Fibroblast of lung (primary cell): Measurements from ENCODE around the gene SRL. TPM values are rescaled to one million over a fixed set of nuclear protein-coding genes. Genes with fewer than 3 reads are reported as not detected.

Experiments used
- DNase-seq, 2 donors: peaks; one replicate each; pipeline versions ENCODE4 v3.0.0 to v3.0.0-alpha.2; 2010; ENCODE audit warnings: low read depth in 2 of 2
- H2AFZ ChIP-seq: 2 replicates; pipeline ENCODE4 v1.5.1; 2012; ENCODE audit warnings: low read length, control low read depth, inconsistent platforms
- H3K27ac ChIP-seq: 2 replicates; pipeline ENCODE4 v1.5.1; 2011; ENCODE audit warnings: low read length, control low read depth; ENCODE audit not compliant: insufficient read depth
- H3K27me3 ChIP-seq: 2 replicates; pipeline ENCODE4 v1.5.1; 2011; ENCODE audit warnings: mild to moderate bottlenecking, low read length; ENCODE audit not compliant: control insufficient read depth, insufficient read depth
- H3K36me3 ChIP-seq: 2 replicates; pipeline ENCODE4 v1.5.1; 2011; ENCODE audit warnings: low read length; ENCODE audit not compliant: control insufficient read depth, insufficient read depth
- H3K4me1 ChIP-seq: 2 replicates; pipeline ENCODE4 v1.5.1; 2011; ENCODE audit warnings: low read length; ENCODE audit not compliant: control insufficient read depth, insufficient read depth; ENCODE audit errors: extremely low read depth
- H3K4me2 ChIP-seq: 2 replicates; pipeline ENCODE4 v1.5.1; 2011; ENCODE audit warnings: low read length, control low read depth; ENCODE audit not compliant: insufficient read depth; ENCODE audit errors: extremely low read depth
- H3K4me3 ChIP-seq, 4 experiments: fragments of 200-600 bp in 1 of 4; sonication (generic) in 1 of 4; replicated peaks in 1 of 4; 2 replicates each; pipeline ENCODE4 v1.5.1; 2011 to 2016; ENCODE audit warnings: low read length in 4 of 4, low read depth in 3 of 4, mild to moderate bottlenecking in 3 of 4, control low read depth in 2 of 4, inconsistent platforms in 1 of 4, mixed read lengths in 1 of 4; ENCODE audit not compliant: insufficient read depth in 1 of 4; ENCODE audit errors: control extremely low read depth in 1 of 4
- H3K79me2 ChIP-seq: 2 replicates; pipeline ENCODE4 v1.5.1; 2012; ENCODE audit warnings: mild to moderate bottlenecking, low read length, inconsistent platforms; ENCODE audit not compliant: control insufficient read depth, insufficient read depth
- H3K9ac ChIP-seq: 2 replicates; pipeline ENCODE4 v1.5.1; 2011; ENCODE audit warnings: mild to moderate bottlenecking, low read length, control low read depth; ENCODE audit not compliant: insufficient read depth
- H3K9me3 ChIP-seq: 2 replicates; pipeline ENCODE4 v1.5.1; 2012; ENCODE audit warnings: low read depth, low read length; ENCODE audit not compliant: control insufficient read depth, insufficient read depth
- H4K20me1 ChIP-seq: 2 replicates; pipeline ENCODE4 v1.5.1; 2011; ENCODE audit warnings: low read length; ENCODE audit not compliant: control insufficient read depth, insufficient read depth; ENCODE audit errors: extremely low read depth
- EZH2 ChIP-seq: IDR thresholded peaks from 2 replicates; pipeline ENCODE4 v1.5.1; 2012; ENCODE audit warnings: low read length, control low read depth, mild to moderate bottlenecking; ENCODE audit errors: missing control alignments
- polyA plus RNA-seq, 2 donors: library from polyadenylated mRNA; depleted of rRNA in 1 of 2; stranded (reverse) in 1 of 2; unstranded in 1 of 2; fragments of >200 nt; gene quantifications; 2 replicates each; pipeline ENCODE4 v1.2.1, GENCODE V29; 2011 to 2012; ENCODE audit warnings: missing spikeins in 1 of 2
- total RNA-seq: library from RNA; depleted of rRNA; stranded (reverse); fragments of >200 nt; gene quantifications from 2 replicates; pipeline ENCODE4 v1.2.1, GENCODE V29; 2014
- TF ChIP-seq, protein P1 (sequence below), 2 donors: IDR thresholded peaks in 1 of 2; conservative IDR thresholded peaks in 1 of 2; 1 replicate in 1 of 2; 2 replicates in 1 of 2; pipeline ENCODE4 v1.5.1; 2011 to 2012; ENCODE audit warnings: low read length in 2 of 2, control low read depth in 1 of 2, inconsistent platforms in 1 of 2, low read depth in 1 of 2, mild to moderate bottlenecking in 1 of 2

Gene SRL
- total and polyA plus RNA-seq, 2 donors (not counting 1 experiment from before 2014, with no cell fraction given): 0.07 to 0.17 TPM

DNA sequence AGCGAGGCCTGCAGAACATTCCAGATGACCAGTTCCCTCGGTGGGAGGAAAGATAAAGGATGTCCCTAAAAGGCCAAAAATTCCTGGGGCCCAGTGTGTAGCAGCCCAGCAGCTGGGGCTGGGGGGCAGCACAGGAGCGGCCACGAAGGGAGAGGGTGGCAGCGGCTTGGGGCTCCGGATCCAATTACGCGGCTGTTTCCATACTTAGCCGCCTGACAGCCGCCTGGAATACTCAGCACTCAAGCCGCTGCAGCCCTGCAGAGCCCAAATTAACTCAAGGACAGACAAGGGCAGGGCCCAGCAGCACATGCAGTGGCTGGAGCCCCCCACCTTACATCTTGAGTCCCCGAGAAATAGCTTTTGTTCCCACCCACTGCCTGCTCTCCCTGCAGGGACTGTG lies 1.3 kb downstream of the SRL start:
- Histone ChIP-seq H3K79me2 (no peaks in the 10 kb centered on the region), H3K4me1 (no peaks in the 10 kb centered on the region), H3K27ac (no peak overlapping the region), H4K20me1 (no peaks in the 10 kb centered on the region), H3K4me2 (no peak overlapping the region), H2AFZ (no peak overlapping the region), H3K4me3 (no peak overlapping the region), H3K27me3 (no peaks in the 10 kb centered on the region), H3K36me3 (no peaks in the 10 kb centered on the region), H3K9ac (no peak overlapping the region), H3K9me3 (no peaks in the 10 kb centered on the region)
- DNase-seq: no peak
- TF ChIP-seq, protein P1, sequence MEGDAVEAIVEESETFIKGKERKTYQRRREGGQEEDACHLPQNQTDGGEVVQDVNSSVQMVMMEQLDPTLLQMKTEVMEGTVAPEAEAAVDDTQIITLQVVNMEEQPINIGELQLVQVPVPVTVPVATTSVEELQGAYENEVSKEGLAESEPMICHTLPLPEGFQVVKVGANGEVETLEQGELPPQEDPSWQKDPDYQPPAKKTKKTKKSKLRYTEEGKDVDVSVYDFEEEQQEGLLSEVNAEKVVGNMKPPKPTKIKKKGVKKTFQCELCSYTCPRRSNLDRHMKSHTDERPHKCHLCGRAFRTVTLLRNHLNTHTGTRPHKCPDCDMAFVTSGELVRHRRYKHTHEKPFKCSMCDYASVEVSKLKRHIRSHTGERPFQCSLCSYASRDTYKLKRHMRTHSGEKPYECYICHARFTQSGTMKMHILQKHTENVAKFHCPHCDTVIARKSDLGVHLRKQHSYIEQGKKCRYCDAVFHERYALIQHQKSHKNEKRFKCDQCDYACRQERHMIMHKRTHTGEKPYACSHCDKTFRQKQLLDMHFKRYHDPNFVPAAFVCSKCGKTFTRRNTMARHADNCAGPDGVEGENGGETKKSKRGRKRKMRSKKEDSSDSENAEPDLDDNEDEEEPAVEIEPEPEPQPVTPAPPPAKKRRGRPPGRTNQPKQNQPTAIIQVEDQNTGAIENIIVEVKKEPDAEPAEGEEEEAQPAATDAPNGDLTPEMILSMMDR (conservative IDR thresholded peaks at IDR 0.05 in 1 of 2, IDR thresholded peaks at IDR 0.05 in 1 of 2; ENCODE audit: low read depth in 1 of 2, low read length in 2 of 2): no peak
- TF ChIP-seq EZH2: no peak

DNA sequence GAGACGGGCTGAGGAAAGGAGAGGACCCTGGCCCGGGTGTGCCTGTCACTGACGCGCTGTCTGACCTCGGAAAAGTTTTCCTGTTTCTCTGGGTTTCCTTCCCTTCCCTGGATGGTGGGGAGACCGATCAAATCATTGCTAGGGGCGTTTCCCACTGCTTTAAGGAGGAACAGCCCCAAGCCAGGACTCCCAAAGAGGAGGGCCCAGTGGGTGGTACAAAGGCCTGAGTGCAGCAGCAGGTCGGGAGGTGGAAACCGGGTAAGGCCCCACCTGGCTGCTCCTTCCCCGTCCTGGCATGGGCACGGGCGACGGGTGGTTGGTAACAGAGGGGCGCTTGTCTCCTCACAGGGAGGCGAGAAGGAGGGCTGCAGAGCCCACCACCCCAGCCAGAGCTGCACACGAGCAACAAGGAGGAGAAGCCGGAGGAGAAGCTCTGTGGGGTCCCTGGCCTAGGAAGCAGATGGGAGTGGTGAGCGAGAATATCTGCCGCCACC lies 2.2 kb downstream of the SRL start:
- Histone ChIP-seq H3K4me3 (no peak overlapping the region), H3K9ac (no peak overlapping the region), H3K36me3 (no peaks in the 10 kb centered on the region), H3K4me2 (no peak overlapping the region), H3K9me3 (no peaks in the 10 kb centered on the region), H3K27me3 (no peaks in the 10 kb centered on the region), H4K20me1 (no peaks in the 10 kb centered on the region), H2AFZ (no peak overlapping the region), H3K27ac (no peak overlapping the region), H3K79me2 (no peaks in the 10 kb centered on the region), H3K4me1 (no peaks in the 10 kb centered on the region)
- no peak for TF ChIP-seq EZH2
- TF ChIP-seq, protein P1 (conservative IDR thresholded peaks at IDR 0.05 in 1 of 2, IDR thresholded peaks at IDR 0.05 in 1 of 2; ENCODE audit: low read depth in 1 of 2, low read length in 2 of 2): no peak
- DNase-seq: no peak

DNA sequence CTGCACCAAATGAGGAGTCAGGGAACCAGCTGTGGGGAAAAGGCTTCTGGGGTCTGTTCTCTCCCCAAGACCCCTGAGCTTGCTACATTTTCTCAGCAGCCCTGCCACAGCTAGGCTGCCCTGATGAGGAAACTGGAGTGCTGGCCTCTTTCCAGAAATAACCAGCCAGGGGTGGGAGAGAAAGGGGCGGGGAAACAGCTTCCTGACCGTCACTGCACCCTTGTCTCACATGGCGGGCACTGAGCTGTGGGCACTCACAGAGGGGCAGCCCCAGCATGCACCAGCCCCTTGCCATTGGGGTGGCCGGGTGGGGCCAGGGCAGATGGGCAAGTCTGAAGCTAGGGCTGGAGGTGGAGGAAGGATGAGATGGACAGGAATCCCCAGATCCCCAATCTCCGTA lies 2.9 kb downstream of the SRL start:
- H3K36me3 ChIP-seq: no peaks in the 10 kb centered on the region
- no peak overlapping the region for H2AFZ ChIP-seq
- H3K4me1 ChIP-seq: no peaks in the 10 kb centered on the region
- no peak for DNase-seq
- no peak for TF ChIP-seq EZH2
- TF ChIP-seq, protein P1 (conservative IDR thresholded peaks at IDR 0.05 in 1 of 2, IDR thresholded peaks at IDR 0.05 in 1 of 2; ENCODE audit: low read depth in 1 of 2, low read length in 2 of 2): no peak
- H3K9me3 ChIP-seq: no peaks in the 10 kb centered on the region
- no peaks in the 10 kb centered on the region for H4K20me1 ChIP-seq
- H3K9ac ChIP-seq: no peak overlapping the region
- no peaks in the 10 kb centered on the region for H3K27me3 ChIP-seq
- no peaks in the 10 kb centered on the region for H3K79me2 ChIP-seq
- no peak overlapping the region for H3K4me2 ChIP-seq
- H3K4me3 ChIP-seq: no peak overlapping the region
- H3K27ac ChIP-seq: no peak overlapping the region
